ENCODE measurements around the gene GRAMD2B. TPM values are rescaled to one million over a fixed set of nuclear protein-coding genes. Genes with fewer than 3 reads are reported as not detected.

The GRAMD2B gene
- total RNA-seq, 1 experiment from 2014 or later, result 4.8 TPM

GRCh38 chr5:126479810-126480209, 56.6 kb downstream of the GRAMD2B start:
- no peak for DNase-seq (ENCODE audit: low spot score)

- DNase-seq (ENCODE audit: low spot score), result no peak
Measured at GRCh38 chr5:126480824-126481223, 57.6 kb downstream of the GRAMD2B start.

GRCh38 chr5:126481243-126481642, 58.0 kb downstream of the GRAMD2B start:
- no peak for DNase-seq (ENCODE audit: low spot score)

- DNase-seq (ENCODE audit: low spot score), result no peak
Measured at GRCh38 chr5:126482591-126482990, 59.4 kb downstream of the GRAMD2B start.

- DNase-seq (ENCODE audit: low spot score), result no peak
Measured at GRCh38 chr5:126483156-126483555, 59.9 kb downstream of the GRAMD2B start.

- no peak for DNase-seq (ENCODE audit: low spot score)
Measured at GRCh38 chr5:126484253-126484652, 61.0 kb downstream of the GRAMD2B start.

GRCh38 chr5:126486332-126486731, 63.1 kb downstream of the GRAMD2B start:
- no peak for DNase-seq (ENCODE audit: low spot score)

- no peak for DNase-seq (ENCODE audit: low spot score)
Measured at GRCh38 chr5:126487596-126487995, 64.4 kb downstream of the GRAMD2B start.

GRCh38 chr5:126488443-126489065, 65.3 kb downstream of the GRAMD2B start:
- no peak for DNase-seq (ENCODE audit: low spot score)

GRCh38 chr5:126490167-126490940, 67.1 kb downstream of the GRAMD2B start:
- DNase-seq (ENCODE audit: low spot score), result no peak

- no peak for DNase-seq (ENCODE audit: low spot score)
Measured at GRCh38 chr5:126492939-126493338, 69.7 kb downstream of the GRAMD2B start.

GRCh38 chr5:126494393-126494792, 71.2 kb downstream of the GRAMD2B start:
- DNase-seq (ENCODE audit: low spot score), result no peak

GRCh38 chr5:126497506-126497905, 74.3 kb downstream of the GRAMD2B start:
- no peak for DNase-seq (ENCODE audit: low spot score)

GRCh38 chr5:126499278-126499677, 76.1 kb downstream of the GRAMD2B start:
- no peak for DNase-seq (ENCODE audit: low spot score)

- peak; percentile 28 for DNase-seq (ENCODE audit: low spot score)
Measured at GRCh38 chr5:126499853-126500342, 76.7 kb downstream of the GRAMD2B start.

GRCh38 chr5:126501448-126501847, 78.2 kb downstream of the GRAMD2B start:
- no peak for DNase-seq (ENCODE audit: low spot score)

- DNase-seq (ENCODE audit: low spot score), result peak; percentile 20
Measured at GRCh38 chr5:126503602-126504104, 80.4 kb downstream of the GRAMD2B start.

GRCh38 chr5:126506079-126506478, 82.9 kb downstream of the GRAMD2B start:
- DNase-seq (ENCODE audit: low spot score), result no peak

- no peak for DNase-seq (ENCODE audit: low spot score)
Measured at GRCh38 chr5:126508251-126508961, 85.2 kb downstream of the GRAMD2B start.

GRCh38 chr5:126508962-126509279, 85.7 kb downstream of the GRAMD2B start:
- peak; percentile 62 for DNase-seq (ENCODE audit: low spot score)

- DNase-seq (ENCODE audit: low spot score), result no peak
Measured at GRCh38 chr5:126509339-126509738, 86.1 kb downstream of the GRAMD2B start.

GRCh38 chr5:126511961-126512360, 88.8 kb downstream of the GRAMD2B start:
- no peak for DNase-seq (ENCODE audit: low spot score)

- DNase-seq (ENCODE audit: low spot score), result no peak
Measured at GRCh38 chr5:126512451-126512850, 89.2 kb downstream of the GRAMD2B start.
